ENCODE measurements around the gene RAD50. TPM values are rescaled to one million over a fixed set of nuclear protein-coding genes. Genes with fewer than 3 reads are reported as not detected.

RAD50 gene
- total and polyA plus RNA-seq, 8 donors: 35.3 to 50.0 (median 42.3) TPM

GRCh38 chr5:132586063-132586462, 29.3 kb downstream of the RAD50 start:
- H3K9me3 ChIP-seq: no peaks in the 10 kb centered on the region
- no peak for DNase-seq
- no peak overlapping the region for H3K4me3 ChIP-seq
- TF ChIP-seq CTCF (IDR thresholded peaks at IDR 0.05): no peak
- intact Hi-C loops (cut with DNase I): no loop called here
- H3K4me1 ChIP-seq: no peaks in the 10 kb centered on the region
- H3K27me3 ChIP-seq: no peaks in the 10 kb centered on the region
- ATAC-seq: no peak
- no peak overlapping the region for H3K27ac ChIP-seq
- H3K36me3 ChIP-seq: peaks cover 0 to 67% of the 10 kb centered on the region in 2 donors

DNA sequence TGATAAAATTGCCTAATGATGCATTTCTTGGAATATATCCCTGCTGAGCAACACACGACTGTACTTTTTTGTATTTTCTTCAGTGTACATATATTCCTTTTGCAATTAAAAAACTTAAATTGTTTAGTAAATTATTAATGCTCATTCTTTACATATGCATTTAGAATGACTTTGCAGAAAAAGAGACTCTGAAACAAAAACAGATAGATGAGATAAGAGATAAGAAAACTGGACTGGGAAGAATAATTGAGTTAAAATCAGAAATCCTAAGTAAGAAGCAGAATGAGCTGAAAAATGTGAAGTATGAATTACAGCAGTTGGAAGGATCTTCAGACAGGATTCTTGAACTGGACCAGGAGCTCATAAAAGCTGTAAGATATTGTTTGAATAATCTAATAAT, 32.7 kb downstream of the RAD50 start:
- Histone ChIP-seq H3K9me3 (no peaks in the 10 kb centered on the region), H3K27me3 (no peaks in the 10 kb centered on the region), H3K4me1 (no peaks in the 10 kb centered on the region), H3K27ac (no peak overlapping the region), H3K4me3 (no peak overlapping the region), H3K36me3 (peaks cover 0 to 74% of the 10 kb centered on the region in 2 donors)
- no peak for ATAC-seq
- no peak for TF ChIP-seq CTCF (IDR thresholded peaks at IDR 0.05)
- no peak for DNase-seq
- intact Hi-C loops (cut with DNase I): no loop called here

DNA sequence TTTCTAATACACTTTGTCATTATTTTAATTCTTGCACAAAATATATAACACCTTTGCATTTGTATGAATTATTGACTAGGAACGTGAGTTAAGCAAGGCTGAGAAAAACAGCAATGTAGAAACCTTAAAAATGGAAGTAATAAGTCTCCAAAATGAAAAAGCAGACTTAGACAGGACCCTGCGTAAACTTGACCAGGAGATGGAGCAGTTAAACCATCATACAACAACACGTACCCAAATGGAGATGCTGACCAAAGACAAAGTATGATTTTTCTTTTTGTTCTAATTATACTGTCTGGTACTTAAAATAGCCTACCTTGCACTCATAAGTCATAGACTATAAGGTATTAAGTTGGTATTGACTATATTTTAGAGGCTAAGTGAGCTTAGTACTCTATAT, 34.4 kb downstream of the RAD50 start:
- intact Hi-C loops (cut with DNase I): no loop called here
- H3K4me3 ChIP-seq: no peak overlapping the region
- ATAC-seq: no peak

GRCh38 chr5:132592521-132592920, 35.7 kb downstream of the RAD50 start:
- H3K36me3 ChIP-seq: peaks cover 4 to 86% of the 10 kb centered on the region in 2 donors
- no peak for TF ChIP-seq CTCF (IDR thresholded peaks at IDR 0.05)
- ATAC-seq: no peak
- DNase-seq: no peak
- no peak overlapping the region for H3K27ac ChIP-seq
- H3K4me1 ChIP-seq: no peaks in the 10 kb centered on the region
- H3K27me3 ChIP-seq: no peaks in the 10 kb centered on the region
- intact Hi-C loops (cut with DNase I): no loop called here
- H3K4me3 ChIP-seq: no peak overlapping the region
- H3K9me3 ChIP-seq: no peaks in the 10 kb centered on the region

More for the DNA sequence above, 34.4 kb downstream of the RAD50 start:
- no peaks in the 10 kb centered on the region for H3K9me3 ChIP-seq
- no peaks in the 10 kb centered on the region for H3K4me1 ChIP-seq
- H3K36me3 ChIP-seq: peaks cover 0 to 83% of the 10 kb centered on the region in 2 donors
- DNase-seq: peak in 1 of 4 donors; percentile 1
- no peak for TF ChIP-seq CTCF (IDR thresholded peaks at IDR 0.05)
- no peak overlapping the region for H3K27ac ChIP-seq
- no peaks in the 10 kb centered on the region for H3K27me3 ChIP-seq

- no peaks in the 10 kb centered on the region for H3K9me3 ChIP-seq
- intact Hi-C loops (cut with DNase I): no loop called here
- no peaks in the 10 kb centered on the region for H3K4me1 ChIP-seq
- no peaks in the 10 kb centered on the region for H3K27me3 ChIP-seq
- ATAC-seq: no peak
- H3K4me3 ChIP-seq: no peak overlapping the region
- peaks cover 4 to 86% of the 10 kb centered on the region in 2 donors for H3K36me3 ChIP-seq
- no peak for TF ChIP-seq CTCF (IDR thresholded peaks at IDR 0.05)
- no peak for DNase-seq
- no peak overlapping the region for H3K27ac ChIP-seq
Observed at GRCh38 chr5:132594170-132594569, 37.4 kb downstream of the RAD50 start.

Measured in left lung (tissue), 10 donors.